ENCODE measurements around the gene TRIM8. TPM values are rescaled to one million over a fixed set of nuclear protein-coding genes. Genes with fewer than 3 reads are reported as not detected.

TRIM8 gene
- total RNA-seq, 1 experiment from 2014 or later, result 91.6 TPM

DNA sequence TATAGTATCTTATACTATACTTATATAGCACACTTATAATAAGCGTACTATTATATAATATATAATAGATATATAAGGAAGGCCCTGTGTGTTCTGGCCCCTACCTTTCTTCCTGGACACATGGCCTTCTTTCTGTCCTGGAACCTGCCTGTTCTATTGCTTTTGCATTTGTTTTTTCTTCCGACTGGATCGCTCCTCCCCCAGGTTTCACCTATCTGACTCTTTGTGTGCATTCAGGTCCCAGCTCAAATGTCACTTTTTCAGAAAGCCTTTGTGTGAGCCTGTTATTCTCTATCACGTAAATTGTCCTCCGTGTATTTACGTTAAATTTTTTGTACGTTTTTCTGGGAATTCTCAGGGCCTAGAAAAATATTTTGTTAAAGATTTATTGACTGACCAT, 2.9 kb upstream of the TRIM8 start:
- Histone ChIP-seq H3K27ac (ENCODE audit: low read depth, low read length) (peak overlapping the region; percentile 35; the same call in 1 of the 2 replicates), H2AFZ (ENCODE audit: low read depth, low read length, poor library complexity, severe bottlenecking) (peak overlapping the region; percentile 72), H3K4me3 (replicated peaks in 1 of 2; ENCODE audit: low read depth in 1 of 2, low read length in 2 of 2) (peak overlapping the region in 1 of 2 experiments; percentile 79; a peak in 2 of 4 replicates), H3K9me2 (ENCODE audit: insufficient read depth) (no peaks in the 10 kb centered on the region), H4K20me1 (ENCODE audit: insufficient read depth) (no peaks in the 10 kb centered on the region), H3K4me1 (ENCODE audit: control insufficient read depth in 1 of 2, insufficient read depth in 2 of 2, low read length in 2 of 2) (peaks cover 7 to 27% of the 10 kb centered on the region in 2 experiments; a peak in 3 of 4 replicates), H3K4me2 (ENCODE audit: low read length) (peak overlapping the region; percentile 95), H3K27me3 (ENCODE audit: insufficient read depth, low read length) (no peaks in the 10 kb centered on the region), H3K79me2 (ENCODE audit: insufficient read depth, low read length) (peaks cover 22% of the 10 kb centered on the region), H3K36me3 (ENCODE audit: control insufficient read depth in 1 of 2, insufficient read depth in 2 of 2, low read length in 2 of 2) (no peaks in the 10 kb centered on the region), H3K9ac (ENCODE audit: low read length) (0 out of 2 replicates have a peak overlapping the region, but pooled peaks have one; percentile 67), H3K9me3 (ENCODE audit: control insufficient read depth in 1 of 2, insufficient read depth in 1 of 2, low read depth in 1 of 2, low read length in 2 of 2) (no peaks in the 10 kb centered on the region)
- TF ChIP-seq, protein P1, sequence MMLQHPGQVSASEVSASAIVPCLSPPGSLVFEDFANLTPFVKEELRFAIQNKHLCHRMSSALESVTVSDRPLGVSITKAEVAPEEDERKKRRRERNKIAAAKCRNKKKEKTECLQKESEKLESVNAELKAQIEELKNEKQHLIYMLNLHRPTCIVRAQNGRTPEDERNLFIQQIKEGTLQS (IDR thresholded peaks at IDR 0.05), result no peak
- TF ChIP-seq CBX3 (IDR thresholded peaks at IDR 0.05; ENCODE audit: low read depth) (no peak), YY1 (IDR thresholded peaks at IDR 0.05; ENCODE audit: extremely low read depth, insufficient replicate concordance, low read depth, low read length) (no peak), POLR2AphosphoS5 (IDR thresholded peaks at IDR 0.05; ENCODE audit: low read depth, low read length) (no peak), EGR1 (IDR thresholded peaks at IDR 0.05; ENCODE audit: low read depth) (no peak), ELF1 (IDR thresholded peaks at IDR 0.05; ENCODE audit: borderline replicate concordance, low read depth) (no peak), ZNF274 (IDR thresholded peaks at IDR 0.05; ENCODE audit: low read depth, low read length) (no peak), JUND (IDR thresholded peaks at IDR 0.05) (no peak), ZFX (IDR thresholded peaks at IDR 0.05) (no peak), FOSL1 (IDR thresholded peaks at IDR 0.05; ENCODE audit: low read depth) (no peak), POLR2A (IDR thresholded peaks at IDR 0.05; ENCODE audit: borderline replicate concordance, extremely low read depth, insufficient read depth, insufficient read length) (no peak), TCF7L2 (IDR thresholded peaks at IDR 0.05; ENCODE audit: borderline replicate concordance, extremely low read depth, insufficient read depth, insufficient read length) (no peak), CEBPB (IDR thresholded peaks at IDR 0.05; ENCODE audit: low read depth) (no peak)
- TF ChIP-seq, protein P2, sequence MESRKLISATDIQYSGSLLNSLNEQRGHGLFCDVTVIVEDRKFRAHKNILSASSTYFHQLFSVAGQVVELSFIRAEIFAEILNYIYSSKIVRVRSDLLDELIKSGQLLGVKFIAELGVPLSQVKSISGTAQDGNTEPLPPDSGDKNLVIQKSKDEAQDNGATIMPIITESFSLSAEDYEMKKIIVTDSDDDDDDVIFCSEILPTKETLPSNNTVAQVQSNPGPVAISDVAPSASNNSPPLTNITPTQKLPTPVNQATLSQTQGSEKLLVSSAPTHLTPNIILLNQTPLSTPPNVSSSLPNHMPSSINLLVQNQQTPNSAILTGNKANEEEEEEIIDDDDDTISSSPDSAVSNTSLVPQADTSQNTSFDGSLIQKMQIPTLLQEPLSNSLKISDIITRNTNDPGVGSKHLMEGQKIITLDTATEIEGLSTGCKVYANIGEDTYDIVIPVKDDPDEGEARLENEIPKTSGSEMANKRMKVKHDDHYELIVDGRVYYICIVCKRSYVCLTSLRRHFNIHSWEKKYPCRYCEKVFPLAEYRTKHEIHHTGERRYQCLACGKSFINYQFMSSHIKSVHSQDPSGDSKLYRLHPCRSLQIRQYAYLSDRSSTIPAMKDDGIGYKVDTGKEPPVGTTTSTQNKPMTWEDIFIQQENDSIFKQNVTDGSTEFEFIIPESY (IDR thresholded peaks at IDR 0.05; ENCODE audit: extremely low read depth, insufficient replicate concordance, low read length), result no peak
- TF ChIP-seq, protein P3, sequence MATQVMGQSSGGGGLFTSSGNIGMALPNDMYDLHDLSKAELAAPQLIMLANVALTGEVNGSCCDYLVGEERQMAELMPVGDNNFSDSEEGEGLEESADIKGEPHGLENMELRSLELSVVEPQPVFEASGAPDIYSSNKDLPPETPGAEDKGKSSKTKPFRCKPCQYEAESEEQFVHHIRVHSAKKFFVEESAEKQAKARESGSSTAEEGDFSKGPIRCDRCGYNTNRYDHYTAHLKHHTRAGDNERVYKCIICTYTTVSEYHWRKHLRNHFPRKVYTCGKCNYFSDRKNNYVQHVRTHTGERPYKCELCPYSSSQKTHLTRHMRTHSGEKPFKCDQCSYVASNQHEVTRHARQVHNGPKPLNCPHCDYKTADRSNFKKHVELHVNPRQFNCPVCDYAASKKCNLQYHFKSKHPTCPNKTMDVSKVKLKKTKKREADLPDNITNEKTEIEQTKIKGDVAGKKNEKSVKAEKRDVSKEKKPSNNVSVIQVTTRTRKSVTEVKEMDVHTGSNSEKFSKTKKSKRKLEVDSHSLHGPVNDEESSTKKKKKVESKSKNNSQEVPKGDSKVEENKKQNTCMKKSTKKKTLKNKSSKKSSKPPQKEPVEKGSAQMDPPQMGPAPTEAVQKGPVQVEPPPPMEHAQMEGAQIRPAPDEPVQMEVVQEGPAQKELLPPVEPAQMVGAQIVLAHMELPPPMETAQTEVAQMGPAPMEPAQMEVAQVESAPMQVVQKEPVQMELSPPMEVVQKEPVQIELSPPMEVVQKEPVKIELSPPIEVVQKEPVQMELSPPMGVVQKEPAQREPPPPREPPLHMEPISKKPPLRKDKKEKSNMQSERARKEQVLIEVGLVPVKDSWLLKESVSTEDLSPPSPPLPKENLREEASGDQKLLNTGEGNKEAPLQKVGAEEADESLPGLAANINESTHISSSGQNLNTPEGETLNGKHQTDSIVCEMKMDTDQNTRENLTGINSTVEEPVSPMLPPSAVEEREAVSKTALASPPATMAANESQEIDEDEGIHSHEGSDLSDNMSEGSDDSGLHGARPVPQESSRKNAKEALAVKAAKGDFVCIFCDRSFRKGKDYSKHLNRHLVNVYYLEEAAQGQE (IDR thresholded peaks at IDR 0.05; ENCODE audit: low read depth), result no peak
- TF ChIP-seq, protein P4, sequence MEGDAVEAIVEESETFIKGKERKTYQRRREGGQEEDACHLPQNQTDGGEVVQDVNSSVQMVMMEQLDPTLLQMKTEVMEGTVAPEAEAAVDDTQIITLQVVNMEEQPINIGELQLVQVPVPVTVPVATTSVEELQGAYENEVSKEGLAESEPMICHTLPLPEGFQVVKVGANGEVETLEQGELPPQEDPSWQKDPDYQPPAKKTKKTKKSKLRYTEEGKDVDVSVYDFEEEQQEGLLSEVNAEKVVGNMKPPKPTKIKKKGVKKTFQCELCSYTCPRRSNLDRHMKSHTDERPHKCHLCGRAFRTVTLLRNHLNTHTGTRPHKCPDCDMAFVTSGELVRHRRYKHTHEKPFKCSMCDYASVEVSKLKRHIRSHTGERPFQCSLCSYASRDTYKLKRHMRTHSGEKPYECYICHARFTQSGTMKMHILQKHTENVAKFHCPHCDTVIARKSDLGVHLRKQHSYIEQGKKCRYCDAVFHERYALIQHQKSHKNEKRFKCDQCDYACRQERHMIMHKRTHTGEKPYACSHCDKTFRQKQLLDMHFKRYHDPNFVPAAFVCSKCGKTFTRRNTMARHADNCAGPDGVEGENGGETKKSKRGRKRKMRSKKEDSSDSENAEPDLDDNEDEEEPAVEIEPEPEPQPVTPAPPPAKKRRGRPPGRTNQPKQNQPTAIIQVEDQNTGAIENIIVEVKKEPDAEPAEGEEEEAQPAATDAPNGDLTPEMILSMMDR (IDR thresholded peaks at IDR 0.05 in 2 of 3, conservative IDR thresholded peaks at IDR 0.05 in 1 of 3; ENCODE audit: borderline replicate concordance in 1 of 3, insufficient read depth in 1 of 3, low read depth in 2 of 3, low read length in 2 of 3), result no peak
- POLR2A ChIA-PET, result interaction anchor here (0.6 to 1.4 kb wide), 4 partner anchors 13 to 36 kb away, joined by 3 read pairs; no protein-coding TSS in a partner anchor
- intact Hi-C loops (cut with micrococcal nuclease), result loop anchor here (5.0 kb wide), 1 partner anchor 1579 kb away; the partner anchor contains the start of gene KAZALD1
- ATAC-seq, result no peak
- no peak for DNase-seq (ENCODE audit: low read depth, low spot score)
- CTCF ChIA-PET, result interaction anchor here (0.8 to 1.8 kb wide), 4 partner anchors 28 to 190 kb away, joined by 3 to 4 read pairs (median 4); partner anchors contain the start of gene C10orf95
- RAD21 ChIA-PET (ENCODE audit: low non-redundant PET in 1 of 2, low total read pairs in 2 of 2, uncharacterized antibody in 2 of 2, unreplicated experiment in 2 of 2), result no interaction called here
- BruUV-seq (replicated peaks), result TSS peak; percentile 49
